K562 (cell line): ENCODE measurements around the gene PKIB.

Experiments
- CBX5 ChIP-seq: IDR thresholded peaks from 2 replicates; pipeline ENCODE4 v1.6.1; 2014; ENCODE audit warnings: low read depth, borderline replicate concordance
- CHD4 ChIP-seq: fragments of 200-600 bp; sonication (generic); IDR thresholded peaks from 3 replicates; pipeline ENCODE4 v1.6.1; 2012; ENCODE audit warnings: low read depth, mild to moderate bottlenecking, mixed read lengths, low read length, inconsistent platforms; ENCODE audit not compliant: insufficient read depth, insufficient replicate concordance, poor library complexity, severe bottlenecking
- EHMT2 ChIP-seq: fragments of 450-650 bp; IDR thresholded peaks from 2 replicates; pipeline ENCODE4 v1.6.1; 2018; ENCODE audit warnings: antibody characterized with exemption
- EP300 ChIP-seq: IDR thresholded peaks from 2 replicates; pipeline ENCODE4 v1.6.1; 2012; ENCODE audit warnings: low read length, improper control_type of control experiment
- EZH2 ChIP-seq: IDR thresholded peaks from 2 replicates; pipeline ENCODE4 v1.6.1; 2012; ENCODE audit warnings: low read depth, mild to moderate bottlenecking, inconsistent platforms, low read length, borderline replicate concordance
- L3MBTL2 ChIP-seq: fragments of 450-650 bp; IDR thresholded peaks from 2 replicates; pipeline ENCODE4 v1.6.1; 2016; ENCODE audit warnings: mild to moderate bottlenecking, moderate library complexity
- LARP7 ChIP-seq: fragments of 450-650 bp; IDR thresholded peaks from 2 replicates; pipeline ENCODE4 v1.6.1; 2016
- POLR2AphosphoS5 ChIP-seq: IDR thresholded peaks from 2 replicates; pipeline ENCODE4 v1.6.1; 2011; ENCODE audit warnings: mild to moderate bottlenecking, low read depth, low read length, moderate library complexity; ENCODE audit not compliant: control insufficient read depth, insufficient read depth
- RB1 ChIP-seq: fragments of 450-650 bp; IDR thresholded peaks from 2 replicates; pipeline ENCODE4 v1.6.1; 2017; ENCODE audit warnings: low read depth, mild to moderate bottlenecking
- ZNF174 ChIP-seq: fragments of 250-450 bp; sonication (Bioruptor Pico); IDR thresholded peaks from 2 replicates; pipeline ENCODE4 v1.4.0; 2020; ENCODE audit warnings: mild to moderate bottlenecking
- TF ChIP-seq, protein P1 (sequence below), 2 experiments: fragments of 450-650 bp; formaldehyde crosslinking in 1 of 2; IDR thresholded peaks; 2 replicates each; pipeline versions ENCODE4 v1.4.0 to v1.6.1; 2014 to 2020; ENCODE audit warnings: mild to moderate bottlenecking in 2 of 2, borderline replicate concordance in 1 of 2, low read depth in 1 of 2
- TF ChIP-seq, protein P2 (sequence below), 3 experiments: IDR thresholded peaks in 2 of 3; conservative IDR thresholded peaks in 1 of 3; 2 replicates each; pipeline ENCODE4 v1.5.1; 2011 to 2012; ENCODE audit warnings: low read length in 3 of 3, mild to moderate bottlenecking in 3 of 3, control low read depth in 2 of 3, improper control_type of control experiment in 1 of 3, inconsistent platforms in 1 of 3, low read depth in 1 of 3, mixed read lengths in 1 of 3, moderate library complexity in 1 of 3; ENCODE audit not compliant: insufficient read depth in 2 of 3
- TF ChIP-seq, protein P3 (sequence below): fragments of 250-450 bp; sonication (Bioruptor Pico); IDR thresholded peaks from 2 replicates; pipeline ENCODE4 v1.5.0; 2021

DNA sequence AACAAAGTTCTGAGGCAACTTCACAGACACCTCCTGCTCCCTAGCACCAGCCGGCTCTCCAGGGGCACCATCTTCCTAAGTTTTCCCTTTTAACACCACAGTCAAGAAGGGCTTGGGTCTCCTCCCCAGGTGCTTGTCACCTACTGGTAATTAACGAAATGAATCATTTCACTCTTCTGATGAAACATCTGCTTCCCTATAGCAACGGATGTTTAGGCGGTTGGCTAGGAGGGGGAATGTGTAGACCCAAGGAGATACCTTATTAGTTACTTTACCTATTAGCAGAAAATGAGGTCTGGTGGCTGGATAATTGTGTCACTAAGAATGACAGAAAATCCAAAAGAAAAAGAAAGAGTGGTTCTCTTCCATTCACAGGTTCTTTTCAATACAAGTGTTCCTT lies 123.1 kb downstream of the PKIB start:
- TF ChIP-seq EZH2, result no peak
- no peak for TF ChIP-seq L3MBTL2
- TF ChIP-seq, protein P1, sequence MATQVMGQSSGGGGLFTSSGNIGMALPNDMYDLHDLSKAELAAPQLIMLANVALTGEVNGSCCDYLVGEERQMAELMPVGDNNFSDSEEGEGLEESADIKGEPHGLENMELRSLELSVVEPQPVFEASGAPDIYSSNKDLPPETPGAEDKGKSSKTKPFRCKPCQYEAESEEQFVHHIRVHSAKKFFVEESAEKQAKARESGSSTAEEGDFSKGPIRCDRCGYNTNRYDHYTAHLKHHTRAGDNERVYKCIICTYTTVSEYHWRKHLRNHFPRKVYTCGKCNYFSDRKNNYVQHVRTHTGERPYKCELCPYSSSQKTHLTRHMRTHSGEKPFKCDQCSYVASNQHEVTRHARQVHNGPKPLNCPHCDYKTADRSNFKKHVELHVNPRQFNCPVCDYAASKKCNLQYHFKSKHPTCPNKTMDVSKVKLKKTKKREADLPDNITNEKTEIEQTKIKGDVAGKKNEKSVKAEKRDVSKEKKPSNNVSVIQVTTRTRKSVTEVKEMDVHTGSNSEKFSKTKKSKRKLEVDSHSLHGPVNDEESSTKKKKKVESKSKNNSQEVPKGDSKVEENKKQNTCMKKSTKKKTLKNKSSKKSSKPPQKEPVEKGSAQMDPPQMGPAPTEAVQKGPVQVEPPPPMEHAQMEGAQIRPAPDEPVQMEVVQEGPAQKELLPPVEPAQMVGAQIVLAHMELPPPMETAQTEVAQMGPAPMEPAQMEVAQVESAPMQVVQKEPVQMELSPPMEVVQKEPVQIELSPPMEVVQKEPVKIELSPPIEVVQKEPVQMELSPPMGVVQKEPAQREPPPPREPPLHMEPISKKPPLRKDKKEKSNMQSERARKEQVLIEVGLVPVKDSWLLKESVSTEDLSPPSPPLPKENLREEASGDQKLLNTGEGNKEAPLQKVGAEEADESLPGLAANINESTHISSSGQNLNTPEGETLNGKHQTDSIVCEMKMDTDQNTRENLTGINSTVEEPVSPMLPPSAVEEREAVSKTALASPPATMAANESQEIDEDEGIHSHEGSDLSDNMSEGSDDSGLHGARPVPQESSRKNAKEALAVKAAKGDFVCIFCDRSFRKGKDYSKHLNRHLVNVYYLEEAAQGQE (IDR thresholded peaks at IDR 0.05; ENCODE audit: borderline replicate concordance), result no peak
- TF ChIP-seq, protein P1 (CRISPR knock-in tag; IDR thresholded peaks at IDR 0.05; ENCODE audit: low read depth), result no peak
- TF ChIP-seq LARP7, result no peak
- TF ChIP-seq, protein P2, sequence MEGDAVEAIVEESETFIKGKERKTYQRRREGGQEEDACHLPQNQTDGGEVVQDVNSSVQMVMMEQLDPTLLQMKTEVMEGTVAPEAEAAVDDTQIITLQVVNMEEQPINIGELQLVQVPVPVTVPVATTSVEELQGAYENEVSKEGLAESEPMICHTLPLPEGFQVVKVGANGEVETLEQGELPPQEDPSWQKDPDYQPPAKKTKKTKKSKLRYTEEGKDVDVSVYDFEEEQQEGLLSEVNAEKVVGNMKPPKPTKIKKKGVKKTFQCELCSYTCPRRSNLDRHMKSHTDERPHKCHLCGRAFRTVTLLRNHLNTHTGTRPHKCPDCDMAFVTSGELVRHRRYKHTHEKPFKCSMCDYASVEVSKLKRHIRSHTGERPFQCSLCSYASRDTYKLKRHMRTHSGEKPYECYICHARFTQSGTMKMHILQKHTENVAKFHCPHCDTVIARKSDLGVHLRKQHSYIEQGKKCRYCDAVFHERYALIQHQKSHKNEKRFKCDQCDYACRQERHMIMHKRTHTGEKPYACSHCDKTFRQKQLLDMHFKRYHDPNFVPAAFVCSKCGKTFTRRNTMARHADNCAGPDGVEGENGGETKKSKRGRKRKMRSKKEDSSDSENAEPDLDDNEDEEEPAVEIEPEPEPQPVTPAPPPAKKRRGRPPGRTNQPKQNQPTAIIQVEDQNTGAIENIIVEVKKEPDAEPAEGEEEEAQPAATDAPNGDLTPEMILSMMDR (IDR thresholded peaks at IDR 0.05 in 2 of 3, conservative IDR thresholded peaks at IDR 0.05 in 1 of 3; ENCODE audit: insufficient read depth in 2 of 3, low read depth in 1 of 3, low read length in 3 of 3), result no peak
- no peak for TF ChIP-seq EP300
- TF ChIP-seq, protein P3, sequence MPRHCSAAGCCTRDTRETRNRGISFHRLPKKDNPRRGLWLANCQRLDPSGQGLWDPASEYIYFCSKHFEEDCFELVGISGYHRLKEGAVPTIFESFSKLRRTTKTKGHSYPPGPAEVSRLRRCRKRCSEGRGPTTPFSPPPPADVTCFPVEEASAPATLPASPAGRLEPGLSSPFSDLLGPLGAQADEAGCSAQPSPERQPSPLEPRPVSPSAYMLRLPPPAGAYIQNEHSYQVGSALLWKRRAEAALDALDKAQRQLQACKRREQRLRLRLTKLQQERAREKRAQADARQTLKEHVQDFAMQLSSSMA, result no peak
- TF ChIP-seq RB1, result no peak
- TF ChIP-seq CBX5, result no peak
- no peak for TF ChIP-seq EHMT2
- no peak for TF ChIP-seq CHD4
- no peak for TF ChIP-seq ZNF174 (CRISPR knock-in tag)
- TF ChIP-seq POLR2AphosphoS5, result no peak
